NCI-H2227 (cell line): ENCODE measurements around the gene EARS2.
"Not testable (repeated sequence)": the region's sequence is repeated elsewhere in the genome, so short reads cannot be mapped to it uniquely, and the experiment has no call there.

Experiments used
- DNase-seq: peaks from one replicate; lab custom pipeline; 2025; ENCODE audit not compliant: unreplicated experiment; lab: John Stamatoyannopoulos, UW

The EARS2 gene

GRCh38 chr16:23570992-23571632 is 14.0 kb upstream of the EARS2 start:
- DNase-seq: no peak

DNA sequence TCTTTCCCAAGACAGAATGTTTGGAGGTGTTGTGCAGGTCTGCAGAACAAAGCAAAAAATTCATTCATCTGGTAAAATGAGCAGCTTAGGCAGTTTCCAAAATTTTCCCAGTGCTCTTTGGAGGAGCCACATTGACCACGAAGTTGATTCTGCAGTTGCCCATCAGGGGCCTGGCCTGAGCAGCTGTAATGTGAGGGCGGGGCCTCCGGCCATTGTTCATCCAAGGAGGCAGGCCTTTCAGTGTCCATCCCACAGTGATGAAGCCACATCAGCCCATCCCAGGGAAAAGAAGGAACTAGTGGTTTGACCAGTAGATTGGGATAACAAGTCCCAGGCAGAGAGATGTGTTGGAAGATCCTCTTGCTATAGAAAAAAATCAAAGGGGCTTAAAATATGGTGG is 10.5 kb upstream of the EARS2 start:
- no peak for DNase-seq

- DNase-seq: no peak
These were observed 9.6 kb upstream of the EARS2 start for GRCh38 chr16:23566724-23567123.

GRCh38 chr16:23564575-23565363 is 7.6 kb upstream of the EARS2 start:
- DNase-seq: no peak

DNA sequence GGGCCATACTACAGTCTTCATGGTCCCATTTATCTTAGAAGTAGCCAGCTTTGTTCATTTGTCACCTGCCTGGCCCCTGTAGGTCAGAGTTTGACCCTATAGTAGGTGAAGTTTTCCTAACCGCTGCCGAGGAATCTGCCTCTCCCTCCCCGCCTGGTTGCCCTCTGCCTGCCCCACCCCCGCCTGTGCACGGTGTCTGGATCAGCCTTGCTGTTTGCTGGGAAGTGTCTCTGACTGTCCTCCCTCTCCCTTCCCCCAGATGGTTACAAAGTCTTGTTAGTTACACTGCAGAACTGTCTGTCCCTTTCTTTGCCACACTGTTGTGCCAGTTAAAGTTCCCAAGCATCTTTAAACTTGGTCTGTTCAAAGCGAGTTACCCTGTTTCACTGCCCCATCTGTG is 6.0 kb upstream of the EARS2 start:
- no peak for DNase-seq

DNA sequence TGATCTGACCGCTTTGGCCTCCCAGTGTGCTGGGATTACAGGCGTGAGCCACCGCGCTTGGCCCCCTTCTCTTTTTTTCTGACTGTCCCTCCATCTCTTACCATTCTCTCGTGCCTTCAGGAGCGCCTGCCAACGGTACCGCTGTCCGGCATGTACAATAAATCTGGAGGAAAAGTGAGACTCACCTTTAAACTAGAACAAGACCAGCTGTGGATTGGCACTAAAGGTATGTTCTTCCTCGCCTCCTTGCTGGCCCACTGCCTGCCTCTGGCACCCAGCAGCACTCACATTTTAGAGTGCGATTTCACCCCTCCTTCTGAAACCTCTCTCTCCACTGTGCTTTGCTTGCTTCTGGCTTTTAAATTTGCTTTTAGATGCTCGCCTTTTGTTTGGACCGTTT is 5.4 kb upstream of the EARS2 start:
- no peak for DNase-seq

DNA sequence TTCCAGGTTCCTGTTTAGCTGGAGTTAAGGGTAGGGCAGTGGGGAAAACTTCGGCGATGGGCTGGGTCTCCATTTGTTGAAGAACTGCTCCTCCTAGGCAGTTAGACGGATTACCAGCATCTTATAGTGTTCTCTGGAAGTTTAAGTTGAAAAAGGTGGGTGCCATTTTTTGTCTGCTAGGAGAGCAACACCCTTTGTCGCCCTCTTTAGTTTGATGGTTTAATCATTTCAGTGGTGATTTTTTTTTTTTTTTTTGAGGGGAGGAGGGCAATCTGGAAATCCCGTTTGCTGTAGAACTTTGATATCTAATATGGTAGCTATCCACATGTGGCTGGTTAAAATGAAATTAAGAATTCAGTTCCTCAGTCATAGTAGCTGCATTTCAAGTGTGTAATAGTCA is 4.4 kb upstream of the EARS2 start:
- no peak for DNase-seq

DNA sequence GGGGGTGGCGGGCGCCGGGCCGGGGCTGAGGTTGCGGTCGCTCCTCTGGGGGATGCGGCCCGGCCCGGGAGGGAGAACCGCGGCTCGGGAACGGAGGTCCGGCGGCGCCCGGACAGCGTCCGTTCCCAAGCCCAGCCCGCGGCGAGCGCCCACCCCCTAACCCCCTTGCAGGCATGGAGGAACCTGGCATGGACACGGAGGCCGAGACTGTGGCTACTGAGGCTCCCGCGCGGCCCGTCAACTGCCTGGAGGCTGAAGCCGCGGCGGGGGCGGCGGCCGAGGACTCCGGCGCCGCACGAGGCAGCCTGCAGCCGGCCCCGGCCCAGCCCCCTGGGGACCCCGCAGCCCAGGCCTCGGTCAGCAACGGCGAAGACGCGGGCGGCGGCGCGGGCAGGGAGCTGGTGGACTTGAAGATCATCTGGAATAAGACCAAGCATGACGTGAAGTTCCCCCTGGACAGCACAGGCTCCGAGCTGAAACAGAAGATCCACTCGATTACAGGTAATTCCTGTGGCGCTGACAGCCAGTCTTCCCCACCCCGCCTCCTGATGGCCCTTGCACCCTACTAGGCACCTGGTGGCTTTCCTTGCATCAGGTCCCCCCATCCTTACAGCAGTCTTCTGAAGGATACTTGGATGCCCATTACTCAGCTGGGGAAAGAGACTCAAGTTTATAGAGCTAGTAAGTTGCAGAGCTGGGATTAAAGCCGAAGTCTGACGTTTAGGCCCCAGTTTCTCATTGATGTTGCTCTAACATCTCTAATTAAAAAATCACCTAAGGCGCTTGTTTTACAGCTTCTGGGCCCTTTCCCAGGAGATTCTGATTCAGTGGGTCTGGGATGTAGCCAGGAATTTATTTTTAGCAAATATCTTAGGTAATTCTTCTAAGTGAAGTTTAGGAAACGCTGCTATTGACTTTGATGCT is 891 bp upstream of the EARS2 start:
- no peak for DNase-seq

DNA sequence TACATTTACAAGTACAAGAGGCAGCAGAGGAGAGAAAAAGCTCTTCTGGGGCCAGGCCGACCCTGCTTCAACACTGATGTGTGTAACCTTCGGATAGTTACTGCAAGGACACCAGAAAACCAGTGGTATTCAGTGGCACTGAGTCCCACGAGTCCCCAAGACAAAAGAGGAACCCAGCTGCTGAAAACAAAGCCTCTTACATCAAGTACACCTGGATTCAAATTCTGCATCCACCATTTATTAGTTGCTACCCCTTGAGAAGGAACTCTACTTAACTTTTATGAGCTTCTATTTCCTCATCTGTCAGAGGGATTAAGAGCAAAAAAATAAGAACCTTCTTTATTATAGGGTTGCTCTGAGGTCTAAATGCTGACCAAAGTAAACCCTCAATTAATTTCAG is 2.6 kb downstream of the EARS2 start:
- DNase-seq: no peak

GRCh38 chr16:23552161-23552560 is 5.0 kb downstream of the EARS2 start:
- DNase-seq: no peak

DNA sequence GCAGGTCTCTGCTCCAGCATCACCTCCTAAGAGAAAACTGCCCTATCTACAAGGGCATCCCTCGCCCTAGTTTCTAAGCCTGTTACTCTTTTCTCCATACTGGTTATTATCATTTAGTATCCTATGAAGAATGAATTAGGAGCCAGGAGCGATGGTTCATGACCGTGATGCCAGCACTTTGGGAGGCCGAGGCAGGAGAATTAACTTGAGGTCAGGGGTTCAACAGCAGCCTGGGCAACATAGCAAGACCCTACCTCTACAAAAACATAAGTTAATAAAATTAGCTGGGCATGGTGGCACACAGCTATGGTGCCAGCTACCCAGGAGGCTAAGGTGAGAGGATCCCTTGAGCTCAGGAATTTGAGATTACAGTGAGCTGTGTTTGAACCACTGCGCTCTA is 7.2 kb downstream of the EARS2 start:
- DNase-seq: no peak

- no peak for DNase-seq
These were observed 12.7 kb downstream of the EARS2 start for GRCh38 chr16:23544436-23544835.

- DNase-seq: not testable (repeated sequence)
These were observed 16.4 kb downstream of the EARS2 start for GRCh38 chr16:23540817-23541178.

GRCh38 chr16:23539984-23540816 is 16.9 kb downstream of the EARS2 start:
- DNase-seq: no peak

DNA sequence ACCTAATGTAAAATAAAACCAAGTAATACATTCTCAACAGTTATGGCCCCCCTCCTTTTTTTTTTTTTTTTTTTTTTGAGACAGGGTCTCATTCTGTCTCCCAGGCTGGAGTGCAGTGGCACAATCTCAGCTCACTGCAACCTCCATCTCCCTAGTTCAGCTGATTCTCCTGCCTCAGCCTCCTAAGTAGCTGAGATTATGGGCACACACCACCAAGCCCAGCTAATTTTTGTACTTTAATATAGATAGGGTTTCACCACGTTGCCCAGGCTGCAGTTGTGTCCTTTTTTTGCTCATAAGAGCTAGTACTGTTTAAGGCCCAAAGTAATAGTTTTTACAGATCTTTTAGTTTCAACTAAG is 18.3 kb downstream of the EARS2 start:
- no peak for DNase-seq

DNA sequence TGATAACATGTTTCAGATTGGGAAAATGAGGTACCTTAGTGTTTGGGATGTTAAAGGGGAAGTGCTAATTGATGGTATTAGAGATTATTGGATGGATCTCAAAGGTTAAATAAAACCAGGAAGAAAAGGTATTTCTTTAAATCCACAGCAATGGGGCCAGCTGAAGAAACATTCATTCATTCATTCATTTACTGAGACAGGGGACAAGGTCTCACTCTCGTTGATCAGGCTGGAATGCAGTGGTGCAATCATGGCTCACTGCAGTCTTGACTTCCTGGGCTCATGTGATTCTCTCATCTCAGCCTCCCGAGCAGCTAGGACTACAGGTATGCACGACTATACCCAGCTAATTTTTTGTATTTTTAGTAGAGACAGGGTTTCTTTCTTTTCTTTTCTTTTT is 19.8 kb downstream of the EARS2 start:
- DNase-seq: no peak

DNA sequence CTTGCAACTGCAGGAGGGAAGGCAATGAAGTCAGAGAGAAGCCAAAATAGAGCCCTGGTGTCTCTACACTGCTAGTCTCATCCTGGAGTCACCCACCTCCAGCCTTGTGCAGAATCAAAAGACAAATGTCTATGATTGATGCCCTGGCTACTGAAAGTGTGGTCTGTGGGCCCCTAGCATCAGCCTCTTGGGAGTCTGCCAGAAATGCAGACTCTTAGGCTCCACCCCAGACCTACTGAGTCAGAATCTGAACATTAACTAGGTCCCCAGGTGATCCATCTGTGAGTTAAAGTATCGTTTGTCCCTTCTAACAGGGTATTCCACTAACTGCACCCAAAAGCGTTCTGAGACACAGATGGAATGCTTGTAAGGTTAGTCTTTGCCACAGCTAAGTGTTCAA is 21.2 kb downstream of the EARS2 start:
- DNase-seq: no peak

DNA sequence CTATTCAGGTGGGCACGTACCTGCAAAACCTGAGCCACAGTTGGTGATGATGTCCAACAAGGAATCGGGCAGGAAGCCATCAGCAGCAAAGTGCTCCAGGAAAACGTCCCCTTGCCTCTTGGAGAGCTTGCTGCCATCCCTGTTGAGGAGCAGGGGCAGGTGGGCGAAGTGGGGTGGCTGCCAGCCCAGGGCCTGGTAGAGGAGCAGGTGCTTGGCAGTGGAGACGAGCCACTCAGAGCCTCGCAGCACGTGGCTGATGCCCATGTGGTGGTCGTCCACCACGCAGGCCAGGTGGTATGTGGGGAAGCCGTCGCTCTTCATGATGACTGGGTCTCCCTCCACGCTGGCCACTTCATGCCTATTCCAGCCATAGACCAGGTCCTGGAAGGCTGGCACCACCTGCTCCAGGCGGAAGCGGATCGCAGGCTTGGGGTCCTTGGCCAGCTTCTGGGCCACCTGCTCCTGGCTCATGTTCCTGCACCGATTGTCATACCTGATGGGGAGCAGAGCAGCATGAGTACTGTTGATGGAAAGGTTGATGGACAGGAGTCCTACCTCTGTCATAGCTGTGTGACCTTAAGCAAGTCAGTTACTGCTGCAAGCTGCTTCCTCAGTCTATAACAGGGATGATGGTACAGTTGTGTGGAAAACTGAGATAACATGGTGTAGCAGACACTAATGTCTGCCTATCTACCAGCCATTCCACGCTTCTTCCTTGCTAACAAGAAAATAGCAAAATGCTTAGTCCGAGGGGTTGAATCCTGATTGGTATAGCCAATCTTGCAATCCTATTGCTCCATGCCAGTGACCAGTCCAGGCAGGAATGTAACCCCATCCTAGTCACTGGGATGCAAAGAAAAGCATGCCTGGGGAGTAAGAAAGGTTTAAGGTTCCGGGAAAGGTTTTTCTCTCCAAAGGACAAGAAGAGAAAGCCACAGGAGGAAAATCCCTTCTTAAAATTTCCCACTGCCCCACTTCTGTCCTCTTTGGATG is 22.0 kb downstream of the EARS2 start:
- no peak for DNase-seq

- DNase-seq: no peak
These were observed 24.7 kb downstream of the EARS2 start for GRCh38 chr16:23532448-23532847.

DNA sequence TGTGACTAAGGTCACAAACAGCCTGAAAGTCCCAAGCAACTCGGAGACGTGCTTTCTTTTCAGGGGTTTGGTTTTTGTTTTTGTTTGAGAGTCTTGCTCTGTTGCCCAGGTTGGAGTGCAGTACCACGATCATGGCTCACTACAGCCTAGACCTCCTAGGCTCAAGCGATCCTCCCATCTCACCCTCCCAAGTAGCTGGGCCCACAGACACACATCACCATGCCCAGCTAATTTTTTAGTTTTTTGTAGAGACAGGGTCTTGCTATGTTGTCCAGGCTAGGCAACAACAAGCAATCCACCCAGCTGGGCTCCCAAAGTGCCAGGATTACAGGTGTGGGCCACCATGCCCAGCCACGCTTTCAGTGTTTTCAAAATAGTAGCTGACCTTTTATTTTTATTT is 27.1 kb downstream of the EARS2 start:
- DNase-seq: no peak
